ENCODE results near the gene DMRTA2.

The DMRTA2 gene

DNA sequence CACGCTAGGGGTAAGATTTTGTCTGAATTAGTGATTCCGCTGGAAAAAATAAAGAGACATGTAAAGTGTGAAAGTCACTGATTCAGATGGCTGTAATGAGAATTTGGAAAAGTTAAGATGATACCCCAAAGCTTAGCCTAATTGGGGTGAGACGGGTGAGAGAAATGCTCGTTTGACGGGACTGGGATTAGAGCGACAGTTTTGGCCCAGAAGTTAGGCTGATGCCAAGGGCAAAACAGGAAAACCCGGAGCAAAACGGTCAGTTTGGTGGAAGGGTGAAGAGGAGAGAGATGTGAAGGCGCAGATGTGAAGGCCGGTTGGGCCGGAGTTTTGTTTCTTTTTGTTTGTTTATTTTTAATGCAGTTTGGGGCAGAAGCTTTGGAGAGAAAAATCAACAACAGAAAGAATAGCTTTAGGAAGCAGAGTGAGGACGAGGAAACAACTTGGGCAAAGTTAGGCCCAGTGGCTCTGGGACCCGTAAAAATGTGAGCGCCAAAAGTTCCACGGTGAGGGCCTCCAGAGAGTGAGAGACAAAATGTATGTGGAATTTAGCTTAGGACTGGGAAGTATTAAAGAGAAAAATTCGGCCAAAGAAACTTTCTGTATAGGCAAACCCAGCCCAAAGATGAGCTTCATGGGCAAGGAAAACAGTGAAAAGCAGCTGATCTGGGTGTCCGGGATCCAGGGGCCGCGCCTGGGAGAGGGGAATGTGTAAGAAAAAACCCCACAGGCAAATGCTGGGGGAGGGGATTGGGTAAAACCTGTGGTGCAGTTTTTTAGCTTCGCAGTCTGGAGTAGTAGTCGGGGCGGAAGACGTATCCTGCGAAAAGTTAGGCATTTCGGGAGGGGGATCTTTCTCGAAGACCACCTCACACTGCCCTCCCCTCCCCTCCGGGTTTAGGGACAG lies 1.2 kb downstream of the DMRTA2 start:
- Histone ChIP-seq H3K36me3 (replicated peaks) (no peaks in the 10 kb centered on the region), H3K27ac (no peak overlapping the region)
- in situ Hi-C loops (cut with HindIII; ENCODE audit: low pct_ligation_motif_present, low sequenced_read_pairs): no loop called here

DNA sequence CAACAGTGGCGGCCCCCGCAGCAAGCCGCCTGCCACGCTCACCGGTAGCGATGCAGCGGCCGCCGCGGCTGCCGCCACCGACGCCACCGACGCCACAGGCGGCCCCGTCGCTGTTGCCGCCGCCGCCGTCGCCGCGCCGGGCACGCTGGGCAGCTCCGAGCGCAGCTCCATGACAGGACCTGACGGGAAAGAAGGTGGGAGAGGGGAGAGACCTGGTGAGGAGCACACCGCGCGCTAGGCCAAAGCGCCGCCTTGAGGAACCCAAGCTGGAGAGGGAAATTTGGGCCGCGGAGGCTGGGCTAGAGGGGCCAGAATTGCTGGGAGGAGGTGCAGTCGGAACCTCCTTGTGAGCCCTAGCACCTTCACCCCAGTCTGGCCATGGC lies 1.9 kb downstream of the DMRTA2 start:
- no peak overlapping the region for H3K4me3 ChIP-seq (ENCODE audit: low read depth, low read length)
- no peak for DNase-seq
- peaks cover 96% of the 10 kb centered on the region for H3K27me3 ChIP-seq (replicated peaks)
- TF ChIP-seq, protein P1, sequence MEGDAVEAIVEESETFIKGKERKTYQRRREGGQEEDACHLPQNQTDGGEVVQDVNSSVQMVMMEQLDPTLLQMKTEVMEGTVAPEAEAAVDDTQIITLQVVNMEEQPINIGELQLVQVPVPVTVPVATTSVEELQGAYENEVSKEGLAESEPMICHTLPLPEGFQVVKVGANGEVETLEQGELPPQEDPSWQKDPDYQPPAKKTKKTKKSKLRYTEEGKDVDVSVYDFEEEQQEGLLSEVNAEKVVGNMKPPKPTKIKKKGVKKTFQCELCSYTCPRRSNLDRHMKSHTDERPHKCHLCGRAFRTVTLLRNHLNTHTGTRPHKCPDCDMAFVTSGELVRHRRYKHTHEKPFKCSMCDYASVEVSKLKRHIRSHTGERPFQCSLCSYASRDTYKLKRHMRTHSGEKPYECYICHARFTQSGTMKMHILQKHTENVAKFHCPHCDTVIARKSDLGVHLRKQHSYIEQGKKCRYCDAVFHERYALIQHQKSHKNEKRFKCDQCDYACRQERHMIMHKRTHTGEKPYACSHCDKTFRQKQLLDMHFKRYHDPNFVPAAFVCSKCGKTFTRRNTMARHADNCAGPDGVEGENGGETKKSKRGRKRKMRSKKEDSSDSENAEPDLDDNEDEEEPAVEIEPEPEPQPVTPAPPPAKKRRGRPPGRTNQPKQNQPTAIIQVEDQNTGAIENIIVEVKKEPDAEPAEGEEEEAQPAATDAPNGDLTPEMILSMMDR (IDR thresholded peaks at IDR 0.05; ENCODE audit: low read depth, low read length, missing control alignments): no peak
- in situ Hi-C loops (cut with HindIII; ENCODE audit: low pct_ligation_motif_present, low sequenced_read_pairs): no loop called here
- H3K36me3 ChIP-seq (replicated peaks): no peaks in the 10 kb centered on the region
- H3K27ac ChIP-seq: no peak overlapping the region

More for the DNA sequence above, 1.2 kb downstream of the DMRTA2 start:
- DNase-seq: no peak
- TF ChIP-seq, protein P1 (IDR thresholded peaks at IDR 0.05; ENCODE audit: low read depth, low read length, missing control alignments): no peak
- peaks cover 95% of the 10 kb centered on the region for H3K27me3 ChIP-seq (replicated peaks)
- no peak overlapping the region for H3K4me3 ChIP-seq (ENCODE audit: low read depth, low read length)

DNA sequence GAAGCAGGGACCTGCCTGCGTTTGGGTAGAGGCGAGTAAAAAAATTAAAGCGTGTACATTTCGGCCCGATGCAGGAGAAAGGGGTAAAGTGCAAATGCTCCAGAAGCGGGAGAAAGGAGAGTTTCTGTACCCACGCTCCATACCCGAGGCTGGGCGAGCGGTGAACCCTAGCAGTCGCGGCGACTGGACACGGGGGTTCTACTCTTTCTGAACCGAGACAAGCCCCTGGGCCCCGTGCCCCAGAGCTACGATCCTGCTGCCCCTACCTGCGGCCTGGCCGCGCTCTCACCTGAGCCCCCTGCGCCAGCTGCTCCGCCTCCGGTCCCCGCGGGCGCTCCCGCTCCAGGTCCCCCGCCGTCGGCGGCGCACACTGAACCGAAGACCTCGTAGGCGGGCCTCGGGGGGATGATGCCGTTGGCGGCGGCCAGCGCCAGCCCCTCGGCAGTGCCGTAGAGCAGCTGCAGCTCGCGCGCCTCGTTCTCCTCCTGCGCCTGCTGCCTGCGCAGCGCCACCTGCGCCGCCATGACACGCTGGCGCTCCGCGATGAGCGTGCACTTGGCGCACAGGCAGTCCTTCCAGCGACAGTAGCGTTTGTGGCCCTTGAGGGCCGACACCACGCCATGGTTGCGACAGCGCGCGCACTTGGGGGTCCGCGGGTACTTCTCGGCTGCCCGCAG lies 2.4 kb downstream of the DMRTA2 start:
- H3K27me3 ChIP-seq (replicated peaks): peaks cover 96% of the 10 kb centered on the region
- TF ChIP-seq, protein P1 (IDR thresholded peaks at IDR 0.05; ENCODE audit: low read depth, low read length, missing control alignments): no peak

DNA sequence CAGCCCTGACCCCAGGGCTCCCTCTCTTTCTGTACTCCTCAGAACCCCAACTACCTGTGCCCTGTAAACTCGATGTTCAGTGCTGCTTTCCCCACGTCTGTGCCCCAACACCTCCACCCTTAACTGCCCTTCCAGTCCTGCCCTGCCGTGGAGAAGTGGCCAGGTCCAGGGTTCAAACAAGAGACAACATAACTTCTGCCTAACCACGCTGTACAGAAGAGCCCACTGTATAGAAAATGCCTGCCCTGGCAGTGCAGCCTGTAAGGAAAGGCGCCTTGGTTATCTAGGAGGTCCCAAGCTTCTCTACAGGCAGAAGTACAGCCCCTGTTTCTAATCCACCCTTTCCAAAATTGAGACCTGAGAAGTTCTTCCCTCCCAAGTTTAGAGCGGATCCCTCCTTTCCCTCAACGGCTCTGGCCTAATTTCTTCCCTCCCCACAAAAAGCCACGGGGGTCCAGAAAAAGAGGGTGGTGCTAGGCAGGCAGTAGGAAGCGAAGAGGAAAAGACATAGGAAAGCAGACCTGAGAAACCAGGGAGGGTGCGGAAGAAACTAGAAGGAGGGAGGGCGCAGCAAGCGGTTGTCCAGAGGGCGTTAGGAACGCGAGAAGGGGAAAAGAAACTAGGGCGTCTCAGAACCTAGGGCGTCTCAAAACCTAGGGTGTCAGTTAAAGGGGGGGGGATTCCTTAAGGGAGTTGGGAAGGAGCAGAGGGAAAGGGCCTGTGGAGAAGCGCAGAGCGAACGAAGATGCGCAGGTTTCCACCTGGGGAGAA lies 3.2 kb downstream of the DMRTA2 start:
- Histone ChIP-seq H3K4me3 (ENCODE audit: low read depth, low read length) (no peak overlapping the region), H3K36me3 (replicated peaks) (no peaks in the 10 kb centered on the region), H3K27ac (no peak overlapping the region), H3K27me3 (replicated peaks) (peaks cover 96% of the 10 kb centered on the region)
- TF ChIP-seq, protein P1 (IDR thresholded peaks at IDR 0.05; ENCODE audit: low read depth, low read length, missing control alignments): no peak
- in situ Hi-C loops (cut with HindIII; ENCODE audit: low pct_ligation_motif_present, low sequenced_read_pairs): no loop called here
- DNase-seq: no peak

More for the DNA sequence above, 2.4 kb downstream of the DMRTA2 start:
- H3K4me3 ChIP-seq (ENCODE audit: low read depth, low read length): no peak overlapping the region
- no peaks in the 10 kb centered on the region for H3K36me3 ChIP-seq (replicated peaks)
- no peak overlapping the region for H3K27ac ChIP-seq
- in situ Hi-C loops (cut with HindIII; ENCODE audit: low pct_ligation_motif_present, low sequenced_read_pairs): no loop called here
- DNase-seq: no peak

GRCh38 chr1:50419192-50419906 lies 3.9 kb downstream of the DMRTA2 start:
- Histone ChIP-seq H3K36me3 (replicated peaks) (no peaks in the 10 kb centered on the region), H3K27me3 (replicated peaks) (peaks cover 96% of the 10 kb centered on the region), H3K4me3 (ENCODE audit: low read depth, low read length) (no peak overlapping the region), H3K27ac (no peak overlapping the region)
- in situ Hi-C loops (cut with HindIII; ENCODE audit: low pct_ligation_motif_present, low sequenced_read_pairs): no loop called here
- no peak for DNase-seq
- TF ChIP-seq, protein P1 (IDR thresholded peaks at IDR 0.05; ENCODE audit: low read depth, low read length, missing control alignments): peak; percentile 28
